Measurements from ENCODE around the gene AP4E1. TPM values are rescaled to one million over a fixed set of nuclear protein-coding genes. Genes with fewer than 3 reads are reported as not detected.
A peak's percentile ranks its signal among the peaks of the same experiment; 100 is the strongest.

The AP4E1 gene
- total RNA-seq (2021), result 8.7 to 9.6 TPM (median 9.5 TPM) in 3 replicates
- Bru-seq, nascent RNA, result percentile 68 among the genes with signal in this experiment
- long read RNA-seq, experiment 1, full-length matches to known transcripts, result 37 of 52 reads
- long read RNA-seq, experiment 1, partial matches to known transcripts, result 7 of 52 reads
- long read RNA-seq, experiment 1, other reads (novel, unspliced or antisense), result 8 of 52 reads
- long read RNA-seq, experiment 2, full-length matches to known transcripts, result 2 of 11 reads
- long read RNA-seq, experiment 2, partial matches to known transcripts, result 8 of 11 reads
- long read RNA-seq, experiment 2, other reads (novel, unspliced or antisense), result 1 of 11 reads
- long read RNA-seq, experiment 3, result 0 reads

GRCh38 chr15:50908209-50909009 lies at the start of gene AP4E1:
TSS of gene AP4E1 (plus strand) at chr15:50908683. CDS start at chr15:50908779, 96 bp downstream.
- Mint-ChIP-seq H3K27ac (peak within 1 kb of the TSS; percentile 87), H3K27me3 (ENCODE audit: low read depth) (peaks cover 6% of the 10 kb centered on the region; the same call in 1 of the 2 replicates), H3K4me3 (peak within 1 kb of the TSS; percentile 89), H3K36me3 (peaks cover 6% of the 10 kb centered on the region), H3K4me1 (peaks cover 9% of the 10 kb centered on the region), H3K9me3 (no peaks in the 10 kb centered on the region)
- peak; percentile 79 for ATAC-seq
- peak; percentile 92 for DNase-seq (ENCODE audit: low spot score)
- ChIA-PET POLR2A (interaction anchor here (0.7 kb wide), 1 partner anchor 176 kb away, joined by 3 read pairs; no protein-coding TSS in a partner anchor), CTCF (interaction anchor here (0.6 to 0.8 kb wide), 3 partner anchors 39 to 474 kb away, joined by 3 to 4 read pairs (median 3); no protein-coding TSS in a partner anchor)
- 0 out of 2 replicates have a peak, but pooled peaks have one; percentile 45 for TF ChIP-seq ELF4 (CRISPR knock-in tag; IDR thresholded peaks at IDR 0.05; ENCODE audit: low read depth)
- peak; percentile 60; the same call in 1 of the 2 replicates for TF ChIP-seq ATF1 (CRISPR knock-in tag; IDR thresholded peaks at IDR 0.05)
- no peak for TF ChIP-seq NR2C2 (CRISPR knock-in tag; IDR thresholded peaks at IDR 0.05)
- TF ChIP-seq MLX (CRISPR knock-in tag; IDR thresholded peaks at IDR 0.05), result peak; percentile 77; the same call in 1 of the 2 replicates
- no peak for TF ChIP-seq PRDM15 (CRISPR knock-in tag; IDR thresholded peaks at IDR 0.05)
- TF ChIP-seq HMGXB4 (CRISPR knock-in tag; IDR thresholded peaks at IDR 0.05), result peak; percentile 83
- TF ChIP-seq GABPB1 (CRISPR knock-in tag; IDR thresholded peaks at IDR 0.05), result peak; percentile 46; the same call in 1 of the 2 replicates
- no peak; the same call in 1 of the 2 replicates for TF ChIP-seq ARID4B (CRISPR knock-in tag; IDR thresholded peaks at IDR 0.05; ENCODE audit: borderline replicate concordance)
- 0 out of 2 replicates have a peak, but pooled peaks have one; percentile 17 for TF ChIP-seq ZNF317 (CRISPR knock-in tag; IDR thresholded peaks at IDR 0.05; ENCODE audit: borderline replicate concordance, low read depth)
- no peak for TF ChIP-seq CREB1 (CRISPR knock-in tag; IDR thresholded peaks at IDR 0.05)
- no peak for TF ChIP-seq TEAD4 (CRISPR knock-in tag; IDR thresholded peaks at IDR 0.05)
- peak; percentile 58; the same call in 1 of the 2 replicates for TF ChIP-seq ETV6 (CRISPR knock-in tag; IDR thresholded peaks at IDR 0.05)
- TF ChIP-seq STAT6 (CRISPR knock-in tag; conservative IDR thresholded peaks at IDR 0.05; ENCODE audit: low read depth), result no peak
- peak; percentile 82 for TF ChIP-seq ZNF232 (CRISPR knock-in tag; IDR thresholded peaks at IDR 0.05)
- 0 out of 2 replicates have a peak, but pooled peaks have one; percentile 13 for TF ChIP-seq TP53 (CRISPR knock-in tag; IDR thresholded peaks at IDR 0.05)
- TF ChIP-seq CBFB (CRISPR knock-in tag; IDR thresholded peaks at IDR 0.05; ENCODE audit: low read depth), result no peak
- TF ChIP-seq FOXP1 (CRISPR knock-in tag; IDR thresholded peaks at IDR 0.05; ENCODE audit: borderline replicate concordance), result peak; percentile 60; the same call in 1 of the 2 replicates
- 0 out of 2 replicates have a peak, but pooled peaks have one; percentile 26 for TF ChIP-seq ZBTB43 (CRISPR knock-in tag; IDR thresholded peaks at IDR 0.05)
- peak; percentile 79 for TF ChIP-seq FOXK1 (CRISPR knock-in tag; IDR thresholded peaks at IDR 0.05)
